GM18505 (cell line): Measurements from ENCODE around the gene PARD3B.

Source experiments
- ATAC-seq: cut with Tn5 transposase; IDR thresholded peaks from one replicate; pipeline ENCODE4 v1.9.1; 2021; ENCODE audit not compliant: unreplicated experiment
- POLR2A ChIP-seq: IDR thresholded peaks from 4 replicates; pipeline ENCODE4 v1.6.1; 2011; ENCODE audit warnings: borderline replicate concordance; ENCODE audit not compliant: insufficient read depth, insufficient read length; ENCODE audit errors: extremely low read depth

Gene PARD3B

GRCh38 chr2:205439621-205440020 lies 894.3 kb downstream of the PARD3B start:
- no peak for ATAC-seq
- no peak for TF ChIP-seq POLR2A

DNA sequence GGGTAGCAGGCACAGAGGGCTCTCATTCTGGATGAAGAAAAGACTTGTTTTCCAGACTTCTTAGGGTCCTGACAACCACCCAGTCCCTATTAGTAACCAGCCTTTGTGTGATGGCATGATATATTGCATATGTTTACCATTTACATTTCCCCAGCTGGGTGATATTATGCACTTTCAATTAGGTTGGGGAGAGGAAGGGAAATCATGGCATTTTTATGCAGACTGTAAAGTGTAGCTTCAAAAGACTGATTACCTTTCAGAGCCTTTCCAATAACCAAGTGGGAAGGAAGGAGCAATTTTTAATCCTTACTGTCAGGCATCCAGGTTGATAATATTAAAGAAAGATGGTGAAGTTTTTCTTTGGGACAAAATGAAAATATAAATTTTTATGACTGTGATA lies 896.2 kb downstream of the PARD3B start:
- TF ChIP-seq POLR2A, result no peak
- no peak for ATAC-seq

- no peak for TF ChIP-seq POLR2A
- ATAC-seq, result no peak
Observed at GRCh38 chr2:205448189-205448588, 902.9 kb downstream of the PARD3B start.

DNA sequence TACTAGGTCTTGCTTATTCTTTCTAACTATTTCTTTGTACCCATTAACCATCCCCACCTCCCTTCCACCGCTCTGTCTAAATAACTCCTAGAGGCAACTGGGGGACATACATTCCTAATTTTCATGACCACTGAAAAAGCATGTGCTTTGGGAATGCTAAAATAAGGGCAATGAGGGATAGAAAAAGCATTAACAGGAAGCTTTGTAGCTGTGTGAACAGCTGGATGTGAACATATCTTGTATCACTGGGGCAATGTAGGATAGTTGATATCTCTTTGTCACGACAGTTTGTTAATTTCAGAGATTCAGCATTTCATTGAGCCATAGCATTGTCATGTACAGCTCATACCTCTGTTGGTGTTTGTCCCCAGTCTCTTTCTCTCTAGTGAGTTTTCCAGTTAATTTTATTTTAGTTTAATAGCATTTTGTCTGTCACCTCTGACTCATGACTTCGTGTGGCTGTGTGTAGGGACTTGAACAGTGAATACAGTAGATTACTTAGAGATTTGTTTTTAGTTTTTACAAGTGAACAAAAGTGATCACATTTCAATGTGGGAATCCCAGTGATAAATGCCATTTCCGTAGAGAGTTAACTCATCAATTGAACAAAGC lies 906.7 kb downstream of the PARD3B start:
- ATAC-seq, result no peak
- no peak for TF ChIP-seq POLR2A

- TF ChIP-seq POLR2A, result no peak
- no peak for ATAC-seq
Observed at GRCh38 chr2:205453202-205453601, 907.9 kb downstream of the PARD3B start.

GRCh38 chr2:205456682-205457081 lies 911.4 kb downstream of the PARD3B start:
- no peak for TF ChIP-seq POLR2A
- ATAC-seq, result no peak

GRCh38 chr2:205460217-205460616 lies 914.9 kb downstream of the PARD3B start:
- no peak for ATAC-seq
- TF ChIP-seq POLR2A, result no peak

DNA sequence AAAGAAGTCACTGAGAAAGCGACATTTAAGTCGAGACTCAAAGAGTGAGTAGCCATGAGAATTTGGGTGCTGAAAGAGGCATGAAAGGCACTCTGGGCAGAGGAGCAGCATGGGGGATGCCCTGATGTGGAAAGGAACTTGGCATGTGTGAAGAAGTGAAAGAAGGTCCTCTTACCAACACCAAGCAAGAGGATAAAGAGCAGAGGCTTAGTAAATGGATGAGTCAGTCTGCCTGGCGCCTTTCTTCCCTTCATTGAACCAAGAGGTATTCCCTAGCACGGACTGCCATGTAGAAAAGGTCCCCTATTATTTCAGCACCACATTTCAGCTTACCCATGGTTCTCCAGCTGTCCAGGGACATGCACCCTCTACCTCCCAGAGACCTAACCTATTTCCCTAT lies 915.9 kb downstream of the PARD3B start:
- ATAC-seq, result no peak
- no peak for TF ChIP-seq POLR2A

GRCh38 chr2:205461678-205462665 lies 916.7 kb downstream of the PARD3B start:
- TF ChIP-seq POLR2A, result no peak
- ATAC-seq, result no peak

- TF ChIP-seq POLR2A, result no peak
Observed at GRCh38 chr2:205462681-205463345, 917.5 kb downstream of the PARD3B start.

GRCh38 chr2:205463466-205464025 lies 918.3 kb downstream of the PARD3B start:
- no peak for ATAC-seq
- no peak for TF ChIP-seq POLR2A

More at GRCh38 chr2:205462681-205463345, 917.5 kb downstream of the PARD3B start:
- no peak for ATAC-seq

- TF ChIP-seq POLR2A, result no peak
- ATAC-seq, result no peak
Observed at GRCh38 chr2:205464681-205465080, 919.4 kb downstream of the PARD3B start.

DNA sequence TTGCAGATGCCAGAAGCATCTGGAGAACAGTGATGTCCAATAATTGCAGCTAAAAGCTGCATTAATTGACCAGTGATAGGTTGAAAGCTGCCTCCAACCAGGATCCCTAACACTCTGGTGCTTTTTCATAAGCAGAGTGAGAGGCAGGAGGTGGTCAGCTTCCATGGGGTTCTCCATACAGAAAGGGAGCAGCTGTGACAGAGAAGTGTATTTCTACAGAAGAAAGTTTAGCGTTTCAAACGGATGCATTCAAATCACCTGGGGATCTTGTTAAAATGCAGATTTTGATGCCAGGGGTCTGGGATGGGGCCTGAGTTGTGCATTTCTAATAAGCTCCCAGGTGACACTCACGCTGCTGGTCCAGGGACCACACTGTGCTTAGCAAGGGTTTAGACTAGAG lies 920.5 kb downstream of the PARD3B start:
- no peak for ATAC-seq
- no peak for TF ChIP-seq POLR2A

DNA sequence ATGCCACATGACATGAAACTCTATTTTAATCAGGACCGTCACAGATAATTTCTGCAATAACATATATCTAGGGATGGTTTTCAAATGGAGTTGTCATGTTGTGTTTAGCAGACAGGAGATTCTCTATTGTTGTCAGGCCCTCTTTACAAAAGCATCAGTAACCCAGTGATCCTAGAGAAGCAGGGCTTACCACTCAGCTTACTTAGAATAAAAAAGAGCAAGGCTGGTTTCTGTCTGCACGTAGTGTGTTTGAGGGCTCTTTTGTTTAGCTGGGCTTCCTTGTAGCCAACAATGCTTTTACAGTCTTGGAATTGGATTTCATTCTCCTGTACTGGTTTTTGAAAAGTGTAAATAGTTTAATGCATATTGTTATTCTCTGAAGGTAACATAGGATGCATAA lies 926.5 kb downstream of the PARD3B start:
- ATAC-seq, result no peak
- TF ChIP-seq POLR2A, result no peak

DNA sequence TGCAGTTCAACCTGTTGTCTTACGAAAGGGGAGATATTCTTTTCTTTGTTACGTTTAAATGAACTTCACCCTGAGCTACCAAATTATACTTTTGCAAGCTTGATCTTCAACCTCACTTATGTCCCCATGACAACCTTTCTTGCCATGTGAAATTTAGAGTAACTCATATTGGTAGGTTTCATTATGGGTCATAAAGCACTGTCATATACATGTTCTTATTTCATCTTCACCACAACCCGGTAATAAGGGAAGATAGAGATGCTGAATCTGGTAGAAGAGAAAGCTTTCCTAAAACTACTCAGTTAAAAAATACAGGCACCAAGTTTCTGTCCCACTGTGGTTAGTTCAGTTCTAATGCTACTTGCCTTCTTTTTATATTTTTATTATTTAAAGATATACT lies 928.5 kb downstream of the PARD3B start:
- no peak for TF ChIP-seq POLR2A
- ATAC-seq, result no peak
